Body of pancreas (tissue), 4 donors: Measurements from ENCODE around the gene COL6A1. TPM values are rescaled to one million over a fixed set of nuclear protein-coding genes. Genes with fewer than 3 reads are reported as not detected.

Experiments used
- ATAC-seq: fragments of 150-250 bp; one replicate; pipeline ENCODE4 v1.9.1; 2016
- DNase-seq, 4 donors: peaks; one replicate each; pipeline ENCODE4 v3.0.0-alpha.2; 2019
- H3K27ac ChIP-seq, 4 donors: fragments of 200-600 bp; sonication (generic); 1 replicate in 3 of 4; 2 replicates in 1 of 4; pipeline versions ENCODE4 v1.5.1 to v1.6.1; 2016 to 2019; ENCODE audit warnings: mild to moderate bottlenecking in 1 of 4, mixed read lengths in 1 of 4, moderate library complexity in 1 of 4
- H3K27me3 ChIP-seq, 2 donors: fragments of 200-600 bp; sonication (generic); one replicate each; pipeline ENCODE4 v1.6.0; 2016; ENCODE audit warnings: mild to moderate bottlenecking in 1 of 2
- H3K36me3 ChIP-seq, 2 donors: fragments of 200-600 bp; sonication (generic); replicated peaks in 1 of 2; 2 replicates each; pipeline ENCODE4 v1.5.1; 2016; ENCODE audit warnings: low read depth in 2 of 2; ENCODE audit not compliant: insufficient read depth in 1 of 2
- H3K4me1 ChIP-seq: fragments of 200-600 bp; sonication (generic); one replicate; pipeline ENCODE4 v1.6.0; 2016
- H3K4me3 ChIP-seq, 2 donors: fragments of 200-600 bp; sonication (generic); 1 replicate in 1 of 2; 2 replicates in 1 of 2; pipeline ENCODE4 v1.5.1; 2016 to 2019
- H3K9me3 ChIP-seq, 3 donors: fragments of 200-600 bp; sonication (generic); 1 replicate in 2 of 3; 2 replicates in 1 of 3; pipeline ENCODE4 v1.5.1; 2016
- CTCF ChIP-seq, 7 experiments: fragments of 450-650 bp in 4 of 7; fragments of 200-600 bp in 3 of 7; sonication (generic) in 3 of 7; IDR thresholded peaks; one replicate each; pipeline ENCODE4 v1.5.1; 2016 to 2019; ENCODE audit warnings: antibody characterized with exemption in 7 of 7
- POLR2A ChIP-seq, 3 donors: fragments of 450-650 bp; IDR thresholded peaks; one replicate each; pipeline ENCODE4 v1.6.1; 2016; ENCODE audit warnings: antibody characterized with exemption in 3 of 3, mild to moderate bottlenecking in 2 of 3
- WGBS, 2 donors: methylation state at CpG; one replicate each; pipeline ENCODE4 v1.1.5; 2017; 5-methylcytosine and 5-hydroxymethylcytosine counted together
- intact Hi-C: fragments of 100-400 bp; cut with DNase I; formaldehyde crosslinking; loops from one replicate; pipeline ENCODE4 v1.15.1; 2023
- total RNA-seq, 2 donors: library from RNA; depleted of rRNA; stranded (reverse); fragments of >200 nt; gene quantifications; one replicate each; pipeline ENCODE4 v1.1.0, GENCODE V29; 2016

Gene COL6A1
- total RNA-seq, 2 donors from 2014 or later: 112 to 314 TPM

GRCh38 chr21:45983981-45984551 lies 2.5 kb downstream of the COL6A1 start:
- no peaks in the 10 kb centered on the region for H3K36me3 ChIP-seq
- no peaks in the 10 kb centered on the region for H3K9me3 ChIP-seq
- peak in 2 of 4 donors; percentile 20 to 22 for DNase-seq
- H3K4me1 ChIP-seq: peaks cover 24% of the 10 kb centered on the region
- TF ChIP-seq CTCF (IDR thresholded peaks at IDR 0.05): no peak
- no peak for TF ChIP-seq POLR2A (IDR thresholded peaks at IDR 0.05)
- no peak overlapping the region for H3K4me3 ChIP-seq
- peak overlapping the region in 1 of 4 donors; percentile 8 for H3K27ac ChIP-seq
- ATAC-seq: no peak
- H3K27me3 ChIP-seq: no peaks in the 10 kb centered on the region
- whole genome bisulfite sequencing, 2 donors: 95 to 96% methylated on average over 33 to 35 of the region's 38 CpGs
- intact Hi-C loops: no loop called here

GRCh38 chr21:45984584-45985095 lies 3.1 kb downstream of the COL6A1 start:
- H3K27me3 ChIP-seq: no peaks in the 10 kb centered on the region
- no peak for TF ChIP-seq POLR2A (IDR thresholded peaks at IDR 0.05)
- TF ChIP-seq CTCF (IDR thresholded peaks at IDR 0.05): no peak
- no peaks in the 10 kb centered on the region for H3K36me3 ChIP-seq
- ATAC-seq (no peak), DNase-seq (no peak)
- WGBS, 2 donors: 86 to 87% methylated on average over 3 of the region's 3 CpGs
- peak overlapping the region in 1 of 4 donors; percentile 8 for H3K27ac ChIP-seq
- H3K9me3 ChIP-seq: no peaks in the 10 kb centered on the region
- H3K4me3 ChIP-seq: no peak overlapping the region
- peaks cover 24% of the 10 kb centered on the region for H3K4me1 ChIP-seq
- intact Hi-C loops: no loop called here

- Histone ChIP-seq H3K36me3 (no peaks in the 10 kb centered on the region), H3K4me3 (no peak overlapping the region), H3K27ac (no peak overlapping the region), H3K9me3 (no peaks in the 10 kb centered on the region), H3K4me1 (peaks cover 22% of the 10 kb centered on the region), H3K27me3 (no peaks in the 10 kb centered on the region)
- WGBS, 2 donors: 83 to 89% methylated on average over 21 to 35 of the region's 37 CpGs
- no peak for ATAC-seq
- DNase-seq: peak in 2 of 4 donors; percentile 9 to 10
- intact Hi-C loops: no loop called here
- no peak for TF ChIP-seq POLR2A (IDR thresholded peaks at IDR 0.05)
- TF ChIP-seq CTCF (IDR thresholded peaks at IDR 0.05): no peak
Observed at GRCh38 chr21:45985471-45986315, 4.1 kb downstream of the COL6A1 start.

- intact Hi-C loops: no loop called here
- no peaks in the 10 kb centered on the region for H3K36me3 ChIP-seq
- 92 to 96% methylated on average over 10 to 36 of the region's 36 CpGs for WGBS, 2 donors
- peaks cover 17% of the 10 kb centered on the region for H3K4me1 ChIP-seq
- TF ChIP-seq CTCF (IDR thresholded peaks at IDR 0.05): no peak
- no peak for ATAC-seq
- H3K9me3 ChIP-seq: no peaks in the 10 kb centered on the region
- H3K27ac ChIP-seq: no peak overlapping the region
- DNase-seq: peak in 2 of 4 donors; percentile 9 to 10
- no peak overlapping the region for H3K4me3 ChIP-seq
- no peaks in the 10 kb centered on the region for H3K27me3 ChIP-seq
Observed at GRCh38 chr21:45986316-45987051, 4.9 kb downstream of the COL6A1 start.
